Lower leg skin (tissue), 4 donors: ENCODE results near the gene NCOA4. TPM values are rescaled to one million over a fixed set of nuclear protein-coding genes. Genes with fewer than 3 reads are reported as not detected.
"Not testable (repeated sequence)": the region's sequence is repeated elsewhere in the genome, so short reads cannot be mapped to it uniquely, and the experiment has no call there.

Source experiments
- DNase-seq, 2 donors: peaks; one replicate each; pipeline ENCODE4 v3.0.0-alpha.2; 2019; ENCODE audit warnings: low spot score in 2 of 2
- H3K4me3 ChIP-seq: fragments of 200-600 bp; sonication (generic); 2 replicates; pipeline ENCODE4 v1.5.1; 2017; ENCODE audit warnings: mild to moderate bottlenecking, low read depth; ENCODE audit not compliant: poor library complexity, severe bottlenecking
- CTCF ChIP-seq, 3 donors: fragments of 450-650 bp; IDR thresholded peaks; one replicate each; pipeline ENCODE4 v1.5.1; 2016; ENCODE audit warnings: antibody characterized with exemption in 3 of 3, mild to moderate bottlenecking in 3 of 3, moderate library complexity in 2 of 3
- POLR2A ChIP-seq, 2 donors: fragments of 450-650 bp; IDR thresholded peaks; one replicate each; pipeline ENCODE4 v1.6.1; 2016 to 2017; ENCODE audit warnings: antibody characterized with exemption in 2 of 2, mild to moderate bottlenecking in 1 of 2, moderate library complexity in 1 of 2
- WGBS, 2 donors: methylation state at CpG; one replicate each; pipeline ENCODE4 v1.1.5; 2018; 5-methylcytosine and 5-hydroxymethylcytosine counted together
- intact Hi-C: fragments of 100-400 bp; cut with DNase I; formaldehyde crosslinking; loops from one replicate; pipeline ENCODE4 v1.15.0; 2023; ENCODE audit warnings: low total_unique reads
- total RNA-seq, 4 donors: library from RNA; depleted of rRNA; stranded (reverse); fragments of >200 nt; gene quantifications; one replicate each; pipeline ENCODE4 v1.1.0, GENCODE V29; 2016

Gene NCOA4
- total RNA-seq, 4 donors from 2014 or later = 108 to 176 (median 145) TPM

GRCh38 chr10:46068117-46068516 lies 37.7 kb upstream of the NCOA4 start:
- DNase-seq = no peak
- intact Hi-C loops = no loop called here
- no peak for TF ChIP-seq CTCF (IDR thresholded peaks at IDR 0.05)
- TF ChIP-seq POLR2A (IDR thresholded peaks at IDR 0.05) = no peak
- no peak overlapping the region for H3K4me3 ChIP-seq
- WGBS, 2 donors = 72 to 75% methylated on average over 1 of the region's 1 CpG

- 78 to 87% methylated on average over 1 of the region's 1 CpG for WGBS, 2 donors
- no peak for TF ChIP-seq CTCF (IDR thresholded peaks at IDR 0.05)
- no peak for TF ChIP-seq POLR2A (IDR thresholded peaks at IDR 0.05)
- no peak overlapping the region for H3K4me3 ChIP-seq
- intact Hi-C loops = no loop called here
- DNase-seq = no peak
Observed at GRCh38 chr10:46064269-46064817, 33.9 kb upstream of the NCOA4 start.

GRCh38 chr10:46062723-46063428 lies 32.5 kb upstream of the NCOA4 start:
- intact Hi-C loops = no loop called here
- TF ChIP-seq CTCF (IDR thresholded peaks at IDR 0.05) (no peak), POLR2A (IDR thresholded peaks at IDR 0.05) (no peak)
- WGBS, 2 donors = 78 to 85% methylated on average over 14 of the region's 14 CpGs
- DNase-seq = no peak
- H3K4me3 ChIP-seq = no peak overlapping the region

GRCh38 chr10:46060706-46061105 lies 30.3 kb upstream of the NCOA4 start:
- no peak for DNase-seq

GRCh38 chr10:46057927-46058326 lies 27.5 kb upstream of the NCOA4 start:
- WGBS, 2 donors = 97 to 100% methylated on average over 5 of the region's 5 CpGs
- DNase-seq, H3K4me3 ChIP-seq, intact Hi-C loops: not testable (repeated sequence)

More at GRCh38 chr10:46060706-46061105, 30.3 kb upstream of the NCOA4 start:
- no peak for TF ChIP-seq POLR2A (IDR thresholded peaks at IDR 0.05)
- no peak for TF ChIP-seq CTCF (IDR thresholded peaks at IDR 0.05)
- 65 to 76% methylated on average over 3 of the region's 3 CpGs for WGBS, 2 donors
- intact Hi-C loops = no loop called here
- no peak overlapping the region for H3K4me3 ChIP-seq

GRCh38 chr10:46057038-46057437 lies 26.6 kb upstream of the NCOA4 start:
- no peak for DNase-seq
- intact Hi-C loops = no loop called here
- TF ChIP-seq CTCF (IDR thresholded peaks at IDR 0.05) (no peak), POLR2A (IDR thresholded peaks at IDR 0.05) (no peak)
- no peak overlapping the region for H3K4me3 ChIP-seq
